Suprapubic skin (tissue), 4 donors: ENCODE data around the gene UHMK1. TPM values are rescaled to one million over a fixed set of nuclear protein-coding genes. Genes with fewer than 3 reads are reported as not detected.
"Not testable (repeated sequence)": the region's sequence is repeated elsewhere in the genome, so short reads cannot be mapped to it uniquely, and the experiment has no call there.

ENCODE experiments used
- DNase-seq, 2 donors: peaks; one replicate each; pipeline ENCODE4 v3.0.0-alpha.2; 2019; ENCODE audit warnings: low spot score in 2 of 2
- H3K27ac ChIP-seq: fragments of 200-600 bp; sonication (generic); one replicate; pipeline ENCODE4 v1.5.1; 2019
- H3K27me3 ChIP-seq: fragments of 200-600 bp; sonication (generic); one replicate; pipeline ENCODE4 v1.5.1; 2019
- H3K36me3 ChIP-seq: fragments of 200-600 bp; sonication (generic); one replicate; pipeline ENCODE4 v1.5.1; 2019
- H3K4me1 ChIP-seq: fragments of 200-600 bp; sonication (generic); one replicate; pipeline ENCODE4 v1.5.1; 2019
- H3K4me3 ChIP-seq: fragments of 200-600 bp; sonication (generic); one replicate; pipeline ENCODE4 v1.5.1; 2019; ENCODE audit warnings: mild to moderate bottlenecking
- H3K9me3 ChIP-seq: fragments of 200-600 bp; sonication (generic); one replicate; pipeline ENCODE4 v1.5.1; 2019
- CTCF ChIP-seq, 2 donors: fragments of 200-600 bp in 1 of 2; fragments of 450-650 bp in 1 of 2; sonication (generic) in 1 of 2; IDR thresholded peaks; one replicate each; pipeline ENCODE4 v1.5.1; 2016 to 2019; ENCODE audit warnings: antibody characterized with exemption in 2 of 2, mild to moderate bottlenecking in 1 of 2, moderate library complexity in 1 of 2
- EP300 ChIP-seq: sonication (generic); formaldehyde crosslinking; IDR thresholded peaks from one replicate; pipeline ENCODE4 v1.6.1; 2017; ENCODE audit warnings: antibody characterized with exemption
- POLR2A ChIP-seq, 2 donors: fragments of 450-650 bp; IDR thresholded peaks; one replicate each; pipeline ENCODE4 v1.6.1; 2017; ENCODE audit warnings: antibody characterized with exemption in 2 of 2, mild to moderate bottlenecking in 2 of 2, moderate library complexity in 2 of 2
- POLR2AphosphoS5 ChIP-seq, 3 donors: sonication (generic); formaldehyde crosslinking; IDR thresholded peaks; one replicate each; pipeline ENCODE4 v1.6.1; 2017; ENCODE audit warnings: antibody characterized with exemption in 3 of 3
- WGBS: methylation state at CpG from one replicate; pipeline ENCODE4 v1.1.5; 2018; 5-methylcytosine and 5-hydroxymethylcytosine counted together
- total RNA-seq, 4 donors: library from RNA; depleted of rRNA; stranded (reverse); fragments of >200 nt; gene quantifications; one replicate each; pipeline ENCODE4 v1.1.0, GENCODE V29; 2016

Gene UHMK1
- total RNA-seq, 4 donors from 2014 or later: 23.6 to 39.0 (median 31.9) TPM

- no peak overlapping the region for H3K27ac ChIP-seq
- TF ChIP-seq EP300 (no peak), CTCF (IDR thresholded peaks at IDR 0.05) (no peak), POLR2A (IDR thresholded peaks at IDR 0.05) (no peak), POLR2AphosphoS5 (IDR thresholded peaks at IDR 0.05) (no peak)
- H3K36me3 ChIP-seq: peaks cover 7% of the 10 kb centered on the region
- no peaks in the 10 kb centered on the region for H3K27me3 ChIP-seq
- H3K4me1 ChIP-seq: peaks cover 28% of the 10 kb centered on the region
- no peaks in the 10 kb centered on the region for H3K9me3 ChIP-seq
- 79% methylated on average over 5 of the region's 5 CpGs for WGBS
- H3K4me3 ChIP-seq: peak overlapping the region; percentile 77
- DNase-seq: no peak
These were observed 67.2 kb downstream of the UHMK1 start for GRCh38 chr1:162564762-162565218.

- Histone ChIP-seq H3K9me3 (no peaks in the 10 kb centered on the region), H3K4me1 (peaks cover 25% of the 10 kb centered on the region), H3K4me3 (no peak overlapping the region), H3K27ac (no peak overlapping the region), H3K27me3 (no peaks in the 10 kb centered on the region), H3K36me3 (peaks cover 7% of the 10 kb centered on the region)
- TF ChIP-seq CTCF (IDR thresholded peaks at IDR 0.05) (no peak), EP300 (no peak), POLR2A (IDR thresholded peaks at IDR 0.05) (no peak), POLR2AphosphoS5 (IDR thresholded peaks at IDR 0.05) (no peak)
- DNase-seq: no peak
These were observed 67.8 kb downstream of the UHMK1 start for GRCh38 chr1:162565460-162565859.

GRCh38 chr1:162566870-162567269 lies 69.3 kb downstream of the UHMK1 start:
- Histone ChIP-seq H3K36me3 (peaks cover 7% of the 10 kb centered on the region), H3K27ac (no peak overlapping the region), H3K4me3 (no peak overlapping the region), H3K4me1 (peaks cover 27% of the 10 kb centered on the region), H3K27me3 (no peaks in the 10 kb centered on the region), H3K9me3 (no peaks in the 10 kb centered on the region)
- 76% methylated on average over 1 of the region's 1 CpG for WGBS
- TF ChIP-seq POLR2A (IDR thresholded peaks at IDR 0.05): no peak
- no peak for TF ChIP-seq POLR2AphosphoS5 (IDR thresholded peaks at IDR 0.05)
- no peak for TF ChIP-seq EP300
- TF ChIP-seq CTCF (IDR thresholded peaks at IDR 0.05): no peak
- no peak for DNase-seq

GRCh38 chr1:162568802-162569201 lies 71.2 kb downstream of the UHMK1 start:
- WGBS: 45% methylated on average over 4 of the region's 4 CpGs
- Histone ChIP-seq H3K36me3 (peaks cover 7% of the 10 kb centered on the region), H3K4me3 (no peak overlapping the region), H3K27me3 (no peaks in the 10 kb centered on the region), H3K27ac (no peak overlapping the region), H3K4me1 (peaks cover 24% of the 10 kb centered on the region), H3K9me3 (no peaks in the 10 kb centered on the region)
- TF ChIP-seq POLR2AphosphoS5 (IDR thresholded peaks at IDR 0.05) (no peak), CTCF (IDR thresholded peaks at IDR 0.05) (no peak), POLR2A (IDR thresholded peaks at IDR 0.05) (no peak), EP300 (no peak)
- no peak for DNase-seq

GRCh38 chr1:162570718-162571117 lies 73.1 kb downstream of the UHMK1 start:
- Histone ChIP-seq H3K4me1 (peaks cover 14% of the 10 kb centered on the region), H3K4me3 (no peak overlapping the region), H3K36me3 (peaks cover 7% of the 10 kb centered on the region), H3K27ac (no peak overlapping the region), H3K27me3 (no peaks in the 10 kb centered on the region), H3K9me3 (no peaks in the 10 kb centered on the region)
- TF ChIP-seq EP300 (no peak), POLR2A (IDR thresholded peaks at IDR 0.05) (no peak), CTCF (IDR thresholded peaks at IDR 0.05) (no peak), POLR2AphosphoS5 (IDR thresholded peaks at IDR 0.05) (no peak)
- no peak for DNase-seq
- 70% methylated on average over 1 of the region's 1 CpG for WGBS

GRCh38 chr1:162571121-162571520 lies 73.5 kb downstream of the UHMK1 start:
- 86% methylated on average over 7 of the region's 7 CpGs for WGBS
- not testable (repeated sequence) for H3K36me3 ChIP-seq, H3K9me3 ChIP-seq, H3K27me3 ChIP-seq, DNase-seq, H3K27ac ChIP-seq, H3K4me3 ChIP-seq
- peaks cover 14% of the 10 kb centered on the region for H3K4me1 ChIP-seq
